Measurements from ENCODE around the gene DKC1. TPM values are rescaled to one million over a fixed set of nuclear protein-coding genes. Genes with fewer than 3 reads are reported as not detected.

Gene DKC1
- total and polyA plus RNA-seq, 2 donors (not counting 3 experiments of a cell fraction or from before 2014, with no cell fraction given), result 28.6 to 69.1 TPM

- Histone ChIP-seq H3K4me3 (replicated peaks in 1 of 3; ENCODE audit: insufficient read depth in 1 of 3, low read depth in 1 of 3, low read length in 3 of 3) (no peak overlapping the region), H2AFZ (ENCODE audit: low read depth, low read length) (no peak overlapping the region), H3K9me3 (replicated peaks; ENCODE audit: control insufficient read depth, insufficient read depth, low read length) (no peaks in the 10 kb centered on the region), H3K9me1 (replicated peaks; ENCODE audit: control insufficient read depth, extremely low read depth, insufficient read depth, low read length) (no peaks in the 10 kb centered on the region), H3K9ac (replicated peaks; ENCODE audit: extremely low read depth, insufficient read depth, low read length) (no peak overlapping the region), H3K27me3 (ENCODE audit: control insufficient read depth in 2 of 2, insufficient read depth in 2 of 2, low read length in 2 of 2) (no peaks in the 10 kb centered on the region), H3K4me2 (ENCODE audit: insufficient read depth, low read length) (no peak overlapping the region), H3K36me3 (ENCODE audit: control insufficient read depth in 2 of 2, extremely low read depth in 1 of 2, insufficient read depth in 2 of 2, low read length in 2 of 2) (no peaks in the 10 kb centered on the region), H3K4me1 (ENCODE audit: control insufficient read depth, extremely low read depth, insufficient read depth, low read length) (no peaks in the 10 kb centered on the region), H4K20me1 (replicated peaks; ENCODE audit: control insufficient read depth, extremely low read depth, insufficient read depth, low read length) (no peaks in the 10 kb centered on the region), H3K79me2 (ENCODE audit: control insufficient read depth, insufficient read depth, low read length) (no peaks in the 10 kb centered on the region), H3K27ac (ENCODE audit: insufficient read depth, low read depth, low read length) (no peak overlapping the region)
- CTCF ChIA-PET, result no interaction called here
- FAIRE-seq, result no peak
- TF ChIP-seq EZH2 (IDR thresholded peaks at IDR 0.05; ENCODE audit: borderline replicate concordance, low read depth, low read length, severe bottlenecking) (no peak), POLR2AphosphoS5 (IDR thresholded peaks at IDR 0.05; ENCODE audit: insufficient read depth, low read depth, low read length) (no peak), GATA2 (IDR thresholded peaks at IDR 0.05; ENCODE audit: insufficient read depth, insufficient read length, low read depth, low read length) (no peak), POLR2A (IDR thresholded peaks at IDR 0.05; ENCODE audit: low read depth, low read length) (no peak)
- TF ChIP-seq, protein P1, sequence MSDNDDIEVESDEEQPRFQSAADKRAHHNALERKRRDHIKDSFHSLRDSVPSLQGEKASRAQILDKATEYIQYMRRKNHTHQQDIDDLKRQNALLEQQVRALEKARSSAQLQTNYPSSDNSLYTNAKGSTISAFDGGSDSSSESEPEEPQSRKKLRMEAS (IDR thresholded peaks at IDR 0.05; ENCODE audit: insufficient read depth, insufficient read length), result no peak
- intact Hi-C loops (cut with micrococcal nuclease) (no loop called here), dilution Hi-C loops (cut with MboI; ENCODE audit: extremely low pct_ligation_motif_present, low sequenced_read_pairs) (no loop called here)
- BruUV-seq (replicated peaks), result no TSS peak
- POLR2A ChIA-PET, result no interaction called here
- no peak for DNase-seq (ENCODE audit: low read depth, low spot score)
Measured at GRCh38 chrX:154821523-154821922, 58.9 kb downstream of the DKC1 start.

DNA sequence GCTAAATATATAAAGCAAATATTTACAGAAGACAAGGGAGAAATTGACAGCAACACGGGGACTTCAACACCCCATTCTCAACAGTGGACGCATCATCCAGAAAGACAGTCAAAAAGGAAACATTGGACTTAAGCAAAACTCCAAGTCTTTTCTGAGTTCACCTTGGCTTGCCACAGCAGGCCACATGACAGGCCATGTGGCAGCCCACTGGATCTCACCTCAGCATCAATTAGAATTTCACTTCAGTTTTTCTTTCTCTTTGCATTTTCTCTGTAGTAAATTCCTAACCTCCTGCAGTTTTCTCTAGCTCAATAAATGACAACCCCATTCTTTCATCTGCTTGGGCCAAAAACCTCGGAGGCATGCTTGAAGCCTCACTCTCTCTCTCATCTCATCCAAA, 59.4 kb downstream of the DKC1 start:
- no peak for DNase-seq (ENCODE audit: low read depth, low spot score)
- H3K9me3 ChIP-seq (replicated peaks; ENCODE audit: control insufficient read depth, insufficient read depth, low read length), result no peaks in the 10 kb centered on the region
- no peaks in the 10 kb centered on the region for H3K4me1 ChIP-seq (ENCODE audit: control insufficient read depth, extremely low read depth, insufficient read depth, low read length)
- no peak for TF ChIP-seq EZH2 (IDR thresholded peaks at IDR 0.05; ENCODE audit: borderline replicate concordance, low read depth, low read length, severe bottlenecking)
- no peak for TF ChIP-seq FOS (IDR thresholded peaks at IDR 0.05; ENCODE audit: borderline replicate concordance, insufficient read depth, low read length)
- no peak for TF ChIP-seq POLR2A (IDR thresholded peaks at IDR 0.05; ENCODE audit: low read depth, low read length)
- no peak for TF ChIP-seq GATA2 (IDR thresholded peaks at IDR 0.05; ENCODE audit: insufficient read depth, insufficient read length, low read depth, low read length)
- TF ChIP-seq MYC (IDR thresholded peaks at IDR 0.05; ENCODE audit: low read depth, low read length), result no peak
- TF ChIP-seq JUN (IDR thresholded peaks at IDR 0.05; ENCODE audit: borderline replicate concordance, insufficient read depth, insufficient read length, low read depth), result no peak
- TF ChIP-seq, protein P2, sequence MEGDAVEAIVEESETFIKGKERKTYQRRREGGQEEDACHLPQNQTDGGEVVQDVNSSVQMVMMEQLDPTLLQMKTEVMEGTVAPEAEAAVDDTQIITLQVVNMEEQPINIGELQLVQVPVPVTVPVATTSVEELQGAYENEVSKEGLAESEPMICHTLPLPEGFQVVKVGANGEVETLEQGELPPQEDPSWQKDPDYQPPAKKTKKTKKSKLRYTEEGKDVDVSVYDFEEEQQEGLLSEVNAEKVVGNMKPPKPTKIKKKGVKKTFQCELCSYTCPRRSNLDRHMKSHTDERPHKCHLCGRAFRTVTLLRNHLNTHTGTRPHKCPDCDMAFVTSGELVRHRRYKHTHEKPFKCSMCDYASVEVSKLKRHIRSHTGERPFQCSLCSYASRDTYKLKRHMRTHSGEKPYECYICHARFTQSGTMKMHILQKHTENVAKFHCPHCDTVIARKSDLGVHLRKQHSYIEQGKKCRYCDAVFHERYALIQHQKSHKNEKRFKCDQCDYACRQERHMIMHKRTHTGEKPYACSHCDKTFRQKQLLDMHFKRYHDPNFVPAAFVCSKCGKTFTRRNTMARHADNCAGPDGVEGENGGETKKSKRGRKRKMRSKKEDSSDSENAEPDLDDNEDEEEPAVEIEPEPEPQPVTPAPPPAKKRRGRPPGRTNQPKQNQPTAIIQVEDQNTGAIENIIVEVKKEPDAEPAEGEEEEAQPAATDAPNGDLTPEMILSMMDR (IDR thresholded peaks at IDR 0.05; ENCODE audit: extremely low read depth in 1 of 2, insufficient read depth in 1 of 2, low read depth in 1 of 2, low read length in 2 of 2), result no peak
- TF ChIP-seq, protein P1 (IDR thresholded peaks at IDR 0.05; ENCODE audit: insufficient read depth, insufficient read length), result no peak
- no peak for TF ChIP-seq POLR2AphosphoS5 (IDR thresholded peaks at IDR 0.05; ENCODE audit: insufficient read depth, low read depth, low read length)
- no peak overlapping the region for H3K4me3 ChIP-seq (replicated peaks in 1 of 3; ENCODE audit: insufficient read depth in 1 of 3, low read depth in 1 of 3, low read length in 3 of 3)
- POLR2A ChIA-PET, result interaction anchor here (0.6 kb wide), 1 partner anchor 28 kb away, joined by 5 read pairs; no protein-coding TSS in a partner anchor
- no peak overlapping the region for H3K9ac ChIP-seq (replicated peaks; ENCODE audit: extremely low read depth, insufficient read depth, low read length)
- no peaks in the 10 kb centered on the region for H3K79me2 ChIP-seq (ENCODE audit: control insufficient read depth, insufficient read depth, low read length)
- H2AFZ ChIP-seq (ENCODE audit: low read depth, low read length), result no peak overlapping the region
- H3K4me2 ChIP-seq (ENCODE audit: insufficient read depth, low read length), result no peak overlapping the region
- no peak overlapping the region for H3K27ac ChIP-seq (ENCODE audit: insufficient read depth, low read depth, low read length)
- no peaks in the 10 kb centered on the region for H3K36me3 ChIP-seq (ENCODE audit: control insufficient read depth in 2 of 2, extremely low read depth in 1 of 2, insufficient read depth in 2 of 2, low read length in 2 of 2)
- no peak for FAIRE-seq
- no peaks in the 10 kb centered on the region for H3K27me3 ChIP-seq (ENCODE audit: control insufficient read depth in 2 of 2, insufficient read depth in 2 of 2, low read length in 2 of 2)
- H4K20me1 ChIP-seq (replicated peaks; ENCODE audit: control insufficient read depth, extremely low read depth, insufficient read depth, low read length), result no peaks in the 10 kb centered on the region
- intact Hi-C loops (cut with micrococcal nuclease), result no loop called here
- CTCF ChIA-PET, result no interaction called here
- H3K9me1 ChIP-seq (replicated peaks; ENCODE audit: control insufficient read depth, extremely low read depth, insufficient read depth, low read length), result no peaks in the 10 kb centered on the region
- dilution Hi-C loops (cut with MboI; ENCODE audit: extremely low pct_ligation_motif_present, low sequenced_read_pairs), result no loop called here
- no TSS peak for BruUV-seq (replicated peaks)

Measured in endothelial cell of umbilical vein (primary cell).